ENCODE measurements around the gene FBLN1.

GRCh38 chr22:45565171-45565570, 62.5 kb downstream of the FBLN1 start:
- TF ChIP-seq EP300 (IDR thresholded peaks at IDR 0.05; ENCODE audit: low read depth) (no peak), CTCF (IDR thresholded peaks at IDR 0.05) (no peak)

All from transverse colon (tissue), 3 donors.